GM12865 (cell line): ENCODE results near the gene TFF1.

Source experiments
- DNase-seq: peaks from one replicate; pipeline ENCODE4 v3.0.0; 2010; ENCODE audit warnings: low read depth
- H3K4me3 ChIP-seq: 2 replicates; pipeline ENCODE4 v1.5.1; 2011; ENCODE audit warnings: mild to moderate bottlenecking, low read depth, low read length, control low read depth
- CTCF ChIP-seq: IDR thresholded peaks from 2 replicates; pipeline ENCODE4 v1.5.1; 2011; ENCODE audit warnings: low read length, control low read depth, low read depth, inconsistent platforms; ENCODE audit not compliant: insufficient read depth; ENCODE audit errors: missing control alignments

TFF1 gene

DNA sequence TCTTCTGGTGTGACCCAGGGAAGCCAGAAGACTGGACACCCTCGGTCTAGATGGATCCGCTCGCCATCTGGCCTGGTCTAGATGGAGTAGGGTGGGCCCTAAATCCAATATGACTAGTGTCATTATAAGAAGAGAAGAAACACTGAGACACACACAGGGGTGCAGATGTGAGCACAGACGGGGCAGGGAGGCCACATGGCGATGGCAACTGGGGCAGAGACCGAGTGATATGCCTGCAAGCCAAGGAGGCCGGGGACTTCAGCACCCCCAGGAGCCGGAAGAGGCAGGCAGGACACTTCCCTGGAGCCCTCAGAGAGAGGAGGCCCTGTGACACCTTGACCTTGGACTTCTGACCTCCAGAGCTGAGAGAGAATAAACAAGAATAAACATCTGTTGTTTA, 45.5 kb downstream of the TFF1 start:
- DNase-seq = no peak
- no peak overlapping the region for H3K4me3 ChIP-seq
- no peak for TF ChIP-seq CTCF

- TF ChIP-seq CTCF = no peak
- no peak for DNase-seq
- no peak overlapping the region for H3K4me3 ChIP-seq
Observed at GRCh38 chr21:42319851-42320572, 46.3 kb downstream of the TFF1 start.

GRCh38 chr21:42319376-42319775, 47.0 kb downstream of the TFF1 start:
- H3K4me3 ChIP-seq = no peak overlapping the region
- DNase-seq = peak; percentile 20
- no peak for TF ChIP-seq CTCF

GRCh38 chr21:42317826-42318746, 48.2 kb downstream of the TFF1 start:
- TF ChIP-seq CTCF = no peak
- no peak for DNase-seq
- H3K4me3 ChIP-seq = no peak overlapping the region

- TF ChIP-seq CTCF = no peak
- DNase-seq = no peak
- no peak overlapping the region for H3K4me3 ChIP-seq
Observed at GRCh38 chr21:42317341-42317741, 49.0 kb downstream of the TFF1 start.

DNA sequence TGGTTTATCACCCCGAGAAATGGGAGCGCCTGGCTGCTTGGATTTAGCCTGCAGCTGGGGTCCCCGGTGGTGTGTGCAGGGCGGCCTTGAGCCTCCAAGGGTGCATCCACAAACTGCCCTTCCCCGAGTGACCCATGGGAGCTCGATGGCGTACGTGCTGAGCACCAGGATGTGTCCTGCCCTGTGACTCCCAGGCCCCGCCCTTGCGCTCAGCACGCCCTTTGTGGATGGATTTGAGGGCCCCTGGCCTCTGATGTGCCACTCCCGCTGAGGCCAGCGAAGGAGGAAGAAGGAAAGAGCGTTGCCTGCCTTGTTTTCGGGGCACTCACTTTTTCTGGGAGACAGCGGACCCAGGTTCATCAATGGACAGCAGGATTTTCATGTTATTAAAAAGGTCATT, 49.4 kb downstream of the TFF1 start:
- no peak for DNase-seq

More for the DNA sequence above, 49.4 kb downstream of the TFF1 start:
- H3K4me3 ChIP-seq = no peak overlapping the region
- no peak for TF ChIP-seq CTCF
